ENCODE measurements around the gene B3GNT8. TPM values are rescaled to one million over a fixed set of nuclear protein-coding genes. Genes with fewer than 3 reads are reported as not detected.
"Not testable (repeated sequence)": the region's sequence is repeated elsewhere in the genome, so short reads cannot be mapped to it uniquely, and the experiment has no call there.

Gene B3GNT8
- polyA plus RNA-seq, 1 of the 3 experiments (the other 2 are of a cell fraction) = not detected

GRCh38 chr19:41409288-41409687 lies 17.9 kb downstream of the B3GNT8 start:
- Histone ChIP-seq H3K4me1 (ENCODE audit: control insufficient read depth in 1 of 2, insufficient read depth in 2 of 2, low read depth in 1 of 2, low read length in 1 of 2) (peaks cover 0 to 12% of the 10 kb centered on the region in 2 experiments; a peak in 1 of 4 replicates), H3K9me3 (no peaks in the 10 kb centered on the region), H3K27me3 (ENCODE audit: insufficient read depth) (no peaks in the 10 kb centered on the region), H3K27ac (ENCODE audit: low read depth in 2 of 2, low read length in 1 of 2) (no peak overlapping the region), H3F3A (replicated peaks; ENCODE audit: insufficient read depth) (no peaks in the 10 kb centered on the region), H3K4me3 (ENCODE audit: low read depth in 2 of 2, low read length in 1 of 2) (no peak overlapping the region), H3K9ac (no peak overlapping the region), H3K9me2 (no peaks in the 10 kb centered on the region), H3K79me2 (ENCODE audit: insufficient read depth) (no peaks in the 10 kb centered on the region), H2AFZ (ENCODE audit: low read depth) (no peak overlapping the region), H4K20me1 (ENCODE audit: insufficient read depth) (no peaks in the 10 kb centered on the region), H3K4me2 (no peak overlapping the region), H3K36me3 (replicated peaks in 1 of 2; ENCODE audit: control insufficient read depth in 1 of 2, insufficient read depth in 2 of 2, low read length in 1 of 2) (peaks cover 0 to 16% of the 10 kb centered on the region in 2 experiments)
- 69% methylated on average over 4 of the region's 4 CpGs for WGBS (ENCODE audit: low lambda C conversion rate)
- CTCF ChIA-PET = interaction anchor here (1.2 to 1.3 kb wide), 2 partner anchors 40 to 101 kb away, joined by 3 to 5 read pairs; no protein-coding TSS in a partner anchor
- DNase-seq = no peak
- POLR2A ChIA-PET = no interaction called here
- TF ChIP-seq GATA2 (CRISPR knock-in tag; IDR thresholded peaks at IDR 0.05) = no peak
- TF ChIP-seq USF2 (IDR thresholded peaks at IDR 0.05; ENCODE audit: borderline replicate concordance, low read depth, low read length) = no peak
- no peak for TF ChIP-seq MAX (IDR thresholded peaks at IDR 0.05; ENCODE audit: low read depth)

- CTCF ChIA-PET = interaction anchor here (1.2 to 1.3 kb wide), 2 partner anchors 40 to 101 kb away, joined by 3 to 5 read pairs; no protein-coding TSS in a partner anchor
- H3K9me3 ChIP-seq; H2AFZ ChIP-seq (ENCODE audit: low read depth); H3K27me3 ChIP-seq (ENCODE audit: insufficient read depth); H3K4me2 ChIP-seq; H3K9me2 ChIP-seq; H4K20me1 ChIP-seq (ENCODE audit: insufficient read depth); H3F3A ChIP-seq (replicated peaks; ENCODE audit: insufficient read depth); H3K4me3 ChIP-seq (ENCODE audit: low read depth in 2 of 2, low read length in 1 of 2); H3K79me2 ChIP-seq (ENCODE audit: insufficient read depth); H3K27ac ChIP-seq (ENCODE audit: low read depth in 2 of 2, low read length in 1 of 2); H3K9ac ChIP-seq; DNase-seq: not testable (repeated sequence)
- POLR2A ChIA-PET = interaction anchor here (1.1 kb wide), 1 partner anchor 45 kb away, joined by 3 read pairs; the partner anchor contains the start of gene B9D2
- peaks cover 0 to 12% of the 10 kb centered on the region in 2 experiments; a peak in 1 of 4 replicates for H3K4me1 ChIP-seq (ENCODE audit: control insufficient read depth in 1 of 2, insufficient read depth in 2 of 2, low read depth in 1 of 2, low read length in 1 of 2)
- H3K36me3 ChIP-seq (replicated peaks in 1 of 2; ENCODE audit: control insufficient read depth in 1 of 2, insufficient read depth in 2 of 2, low read length in 1 of 2) = peaks cover 0 to 12% of the 10 kb centered on the region in 2 experiments
- 95% methylated on average over 5 of the region's 5 CpGs for WGBS (ENCODE audit: low lambda C conversion rate)
Observed at GRCh38 chr19:41408846-41409245, 18.3 kb downstream of the B3GNT8 start.

- H3K4me2 ChIP-seq = no peak overlapping the region
- TF ChIP-seq EP300 (IDR thresholded peaks at IDR 0.05; ENCODE audit: borderline replicate concordance in 1 of 2, low read depth in 1 of 2, low read length in 1 of 2) (no peak), FOXM1 (IDR thresholded peaks at IDR 0.05; ENCODE audit: low read depth) (no peak), TEAD4 (IDR thresholded peaks at IDR 0.05; ENCODE audit: borderline replicate concordance, insufficient read depth) (no peak), GATA2 (CRISPR knock-in tag; IDR thresholded peaks at IDR 0.05) (no peak), TCF12 (IDR thresholded peaks at IDR 0.05) (no peak), PBX3 (IDR thresholded peaks at IDR 0.05) (no peak), JUND (IDR thresholded peaks at IDR 0.05) (no peak), RFX5 (IDR thresholded peaks at IDR 0.05; ENCODE audit: low read length) (no peak), RAD21 (IDR thresholded peaks at IDR 0.05; ENCODE audit: low read length) (no peak), CHD2 (IDR thresholded peaks at IDR 0.05; ENCODE audit: low read length, partially characterized antibody) (no peak), CTCF (IDR thresholded peaks at IDR 0.05) (no peak), GABPA (IDR thresholded peaks at IDR 0.05; ENCODE audit: low read depth) (no peak), IRF3 (IDR thresholded peaks at IDR 0.05; ENCODE audit: low read depth, low read length) (no peak)
- no peak overlapping the region for H3K4me3 ChIP-seq (ENCODE audit: low read depth in 2 of 2, low read length in 1 of 2)
- ChIA-PET POLR2A (interaction anchor here (1.1 kb wide), 1 partner anchor 45 kb away, joined by 3 read pairs; the partner anchor contains the start of gene B9D2), CTCF (interaction anchor here (0.6 to 1.3 kb wide), 3 partner anchors 41 to 1905 kb away, joined by 3 to 5 read pairs (median 3); no protein-coding TSS in a partner anchor)
- no peaks in the 10 kb centered on the region for H3K27me3 ChIP-seq (ENCODE audit: insufficient read depth)
- H3F3A ChIP-seq (replicated peaks; ENCODE audit: insufficient read depth) = no peaks in the 10 kb centered on the region
- WGBS (ENCODE audit: low lambda C conversion rate) = 75% methylated on average over 4 of the region's 4 CpGs
- no peak overlapping the region for H3K27ac ChIP-seq (ENCODE audit: low read depth in 2 of 2, low read length in 1 of 2)
- peaks cover 0 to 6% of the 10 kb centered on the region in 2 experiments for H3K36me3 ChIP-seq (replicated peaks in 1 of 2; ENCODE audit: control insufficient read depth in 1 of 2, insufficient read depth in 2 of 2, low read length in 1 of 2)
- no peak overlapping the region for H3K9ac ChIP-seq
- H3K4me1 ChIP-seq (ENCODE audit: control insufficient read depth in 1 of 2, insufficient read depth in 2 of 2, low read depth in 1 of 2, low read length in 1 of 2) = peaks cover 0 to 12% of the 10 kb centered on the region in 2 experiments; a peak in 1 of 4 replicates
- H4K20me1 ChIP-seq (ENCODE audit: insufficient read depth) = no peaks in the 10 kb centered on the region
- H3K9me3 ChIP-seq = no peaks in the 10 kb centered on the region
- no peak for DNase-seq
- no peak overlapping the region for H2AFZ ChIP-seq (ENCODE audit: low read depth)
- H3K9me2 ChIP-seq = no peaks in the 10 kb centered on the region
- H3K79me2 ChIP-seq (ENCODE audit: insufficient read depth) = no peaks in the 10 kb centered on the region
Observed at GRCh38 chr19:41408256-41408655, 18.9 kb downstream of the B3GNT8 start.
